ENCODE measurements around the gene CTDSPL2.

The CTDSPL2 gene

GRCh38 chr15:44565387-44566154, 138.1 kb downstream of the CTDSPL2 start:
- no peak for TF ChIP-seq CTCF (IDR thresholded peaks at IDR 0.05; ENCODE audit: control extremely low read depth, extremely low read depth, low read depth, missing control alignments)
- no peak for DNase-seq (ENCODE audit: extremely low spot score)
- ChIA-PET POLR2A (no interaction called here), CTCF (interaction anchor here (1.2 to 1.5 kb wide), 3 partner anchors 14 to 296 kb away, joined by 3 read pairs; no protein-coding TSS in a partner anchor)

GRCh38 chr15:44566155-44566540, 138.7 kb downstream of the CTDSPL2 start:
- DNase-seq (ENCODE audit: extremely low spot score), result no peak
- POLR2A ChIA-PET, result no interaction called here
- CTCF ChIA-PET, result interaction anchor here (1.2 kb wide), 2 partner anchors 13 to 54 kb away, joined by 3 read pairs; no protein-coding TSS in a partner anchor
- TF ChIP-seq CTCF (IDR thresholded peaks at IDR 0.05; ENCODE audit: control extremely low read depth, extremely low read depth, low read depth, missing control alignments), result no peak

- DNase-seq (ENCODE audit: extremely low spot score), result no peak
- ChIA-PET CTCF (interaction anchor here (0.8 to 3.0 kb wide), 3 partner anchors 9 to 22 kb away, joined by 3 to 11 read pairs (median 7); no protein-coding TSS in a partner anchor), POLR2A (no interaction called here)
- TF ChIP-seq CTCF (IDR thresholded peaks at IDR 0.05; ENCODE audit: control extremely low read depth, extremely low read depth, low read depth, missing control alignments), result no peak
Measured at GRCh38 chr15:44568338-44568737, 140.9 kb downstream of the CTDSPL2 start.

- ChIA-PET CTCF (interaction anchor here (0.8 to 3.0 kb wide), 4 partner anchors 9 to 23 kb away, joined by 3 to 11 read pairs (median 8); no protein-coding TSS in a partner anchor), POLR2A (no interaction called here)
- no peak for TF ChIP-seq CTCF (IDR thresholded peaks at IDR 0.05; ENCODE audit: control extremely low read depth, extremely low read depth, low read depth, missing control alignments)
- DNase-seq (ENCODE audit: extremely low spot score), result no peak
Measured at GRCh38 chr15:44569316-44569715, 141.9 kb downstream of the CTDSPL2 start.

GRCh38 chr15:44570361-44570760, 142.9 kb downstream of the CTDSPL2 start:
- ChIA-PET CTCF (interaction anchor here (1.9 to 2.0 kb wide), 3 partner anchors 9 to 13 kb away, joined by 7 to 10 read pairs (median 8); no protein-coding TSS in a partner anchor), POLR2A (no interaction called here)
- DNase-seq (ENCODE audit: extremely low spot score), result no peak
- no peak for TF ChIP-seq CTCF (IDR thresholded peaks at IDR 0.05; ENCODE audit: control extremely low read depth, extremely low read depth, low read depth, missing control alignments)

- ChIA-PET POLR2A (no interaction called here), CTCF (interaction anchor here (1.5 to 2.2 kb wide), 2 partner anchors 10 to 15 kb away, joined by 3 to 18 read pairs; no protein-coding TSS in a partner anchor)
- no peak for DNase-seq (ENCODE audit: extremely low spot score)
- TF ChIP-seq CTCF (IDR thresholded peaks at IDR 0.05; ENCODE audit: control extremely low read depth, extremely low read depth, low read depth, missing control alignments), result no peak
Measured at GRCh38 chr15:44573386-44573785, 146.0 kb downstream of the CTDSPL2 start.

All from GM10248 (cell line).